ENCODE measurements around the gene CEP70.
"Not testable (repeated sequence)": the region's sequence is repeated elsewhere in the genome, so short reads cannot be mapped to it uniquely, and the experiment has no call there.

DNA sequence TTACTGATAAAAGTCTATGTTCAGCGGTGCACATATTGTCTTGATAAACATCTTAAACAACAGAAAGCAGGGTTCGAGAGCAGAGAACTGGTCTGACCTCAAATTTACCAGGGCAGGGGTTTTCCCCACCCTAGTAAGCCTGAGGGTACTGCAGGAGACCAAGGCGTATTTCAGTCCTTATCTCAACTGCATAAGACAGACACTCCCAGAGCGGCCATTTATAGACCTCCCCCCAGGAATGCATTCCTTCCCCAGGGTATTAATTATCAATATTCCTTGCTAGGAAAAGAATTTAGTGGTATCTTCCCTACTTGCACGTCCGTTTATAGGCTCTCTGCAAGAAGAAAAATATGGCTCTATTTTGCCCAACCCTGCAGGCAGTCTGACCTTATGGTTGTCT lies 107.5 kb downstream of the CEP70 start:
- TF ChIP-seq TAF15 (IDR thresholded peaks at IDR 0.05; ENCODE audit: low read depth, low read length, poor library complexity, severe bottlenecking); FOXJ3 (CRISPR knock-in tag; IDR thresholded peaks at IDR 0.05; ENCODE audit: borderline replicate concordance): not testable (repeated sequence)
- TF ChIP-seq, protein P1, sequence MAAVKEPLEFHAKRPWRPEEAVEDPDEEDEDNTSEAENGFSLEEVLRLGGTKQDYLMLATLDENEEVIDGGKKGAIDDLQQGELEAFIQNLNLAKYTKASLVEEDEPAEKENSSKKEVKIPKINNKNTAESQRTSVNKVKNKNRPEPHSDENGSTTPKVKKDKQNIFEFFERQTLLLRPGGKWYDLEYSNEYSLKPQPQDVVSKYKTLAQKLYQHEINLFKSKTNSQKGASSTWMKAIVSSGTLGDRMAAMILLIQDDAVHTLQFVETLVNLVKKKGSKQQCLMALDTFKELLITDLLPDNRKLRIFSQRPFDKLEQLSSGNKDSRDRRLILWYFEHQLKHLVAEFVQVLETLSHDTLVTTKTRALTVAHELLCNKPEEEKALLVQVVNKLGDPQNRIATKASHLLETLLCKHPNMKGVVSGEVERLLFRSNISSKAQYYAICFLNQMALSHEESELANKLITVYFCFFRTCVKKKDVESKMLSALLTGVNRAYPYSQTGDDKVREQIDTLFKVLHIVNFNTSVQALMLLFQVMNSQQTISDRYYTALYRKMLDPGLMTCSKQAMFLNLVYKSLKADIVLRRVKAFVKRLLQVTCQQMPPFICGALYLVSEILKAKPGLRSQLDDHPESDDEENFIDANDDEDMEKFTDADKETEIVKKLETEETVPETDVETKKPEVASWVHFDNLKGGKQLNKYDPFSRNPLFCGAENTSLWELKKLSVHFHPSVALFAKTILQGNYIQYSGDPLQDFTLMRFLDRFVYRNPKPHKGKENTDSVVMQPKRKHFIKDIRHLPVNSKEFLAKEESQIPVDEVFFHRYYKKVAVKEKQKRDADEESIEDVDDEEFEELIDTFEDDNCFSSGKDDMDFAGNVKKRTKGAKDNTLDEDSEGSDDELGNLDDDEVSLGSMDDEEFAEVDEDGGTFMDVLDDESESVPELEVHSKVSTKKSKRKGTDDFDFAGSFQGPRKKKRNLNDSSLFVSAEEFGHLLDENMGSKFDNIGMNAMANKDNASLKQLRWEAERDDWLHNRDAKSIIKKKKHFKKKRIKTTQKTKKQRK (IDR thresholded peaks at IDR 0.05; ENCODE audit: low read length): not testable (repeated sequence)
